Fibroblast of the aortic adventitia (primary cell): ENCODE results near the gene PCF11. TPM values are rescaled to one million over a fixed set of nuclear protein-coding genes. Genes with fewer than 3 reads are reported as not detected.

Experiments
- DNase-seq: peaks from one replicate; pipeline ENCODE4 v3.0.0-alpha.2; 2010; ENCODE audit warnings: low read depth
- H3K4me3 ChIP-seq: 2 replicates; pipeline ENCODE4 v1.5.1; 2011; ENCODE audit warnings: low read depth, mild to moderate bottlenecking, control low read depth, low read length, moderate library complexity
- CTCF ChIP-seq: IDR thresholded peaks from 2 replicates; pipeline ENCODE4 v1.5.1; 2011; ENCODE audit warnings: mild to moderate bottlenecking, low read length, control low read depth, inconsistent platforms; ENCODE audit not compliant: insufficient read depth
- total RNA-seq: library from RNA; depleted of rRNA; stranded (reverse); fragments of >200 nt; gene quantifications from 2 replicates; pipeline ENCODE4 v1.2.3, GENCODE V29; 2012; ENCODE audit warnings: low replicate concordance

The PCF11 gene
- total RNA-seq, 1 donor = 47.7 TPM

GRCh38 chr11:83119216-83119615, 37.7 kb upstream of the PCF11 start:
- TF ChIP-seq CTCF = no peak
- DNase-seq = no peak
- H3K4me3 ChIP-seq = no peak overlapping the region

- TF ChIP-seq CTCF = no peak
- H3K4me3 ChIP-seq = no peak overlapping the region
- no peak for DNase-seq
These were observed 36.6 kb upstream of the PCF11 start for GRCh38 chr11:83120327-83120726.

GRCh38 chr11:83122050-83122449, 34.9 kb upstream of the PCF11 start:
- H3K4me3 ChIP-seq = no peak overlapping the region
- no peak for DNase-seq
- TF ChIP-seq CTCF = no peak

- no peak for DNase-seq
- no peak for TF ChIP-seq CTCF
- no peak overlapping the region for H3K4me3 ChIP-seq
These were observed 34.2 kb upstream of the PCF11 start for GRCh38 chr11:83122766-83123165.

- no peak overlapping the region for H3K4me3 ChIP-seq
- TF ChIP-seq CTCF = no peak
- no peak for DNase-seq
These were observed 32.1 kb upstream of the PCF11 start for GRCh38 chr11:83124636-83125424.

GRCh38 chr11:83125577-83125976, 31.4 kb upstream of the PCF11 start:
- no peak overlapping the region for H3K4me3 ChIP-seq
- TF ChIP-seq CTCF = no peak
- DNase-seq = no peak

- TF ChIP-seq CTCF = no peak
- DNase-seq = no peak
- no peak overlapping the region for H3K4me3 ChIP-seq
These were observed 29.7 kb upstream of the PCF11 start for GRCh38 chr11:83127310-83127637.
